Posterior cingulate gyrus (tissue), 11 donors: ENCODE results near the gene C1QTNF7.

Experiments
- DNase-seq, 10 donors: peaks; one replicate each; pipeline versions ENCODE4 v3.0.0 to v3.0.0-alpha.2; 2020 to 2021; ENCODE audit warnings: mixed read lengths in 3 of 10
- intact Hi-C: fragments of 100-400 bp; cut with DNase I; formaldehyde crosslinking; loops from one replicate; pipeline ENCODE4 v1.15.1; 2023

The C1QTNF7 gene

GRCh38 chr4:15495621-15496020 is 67.8 kb downstream of the C1QTNF7 start:
- no peak for DNase-seq
- intact Hi-C loops, result no loop called here
